SK-N-SH (cell line): ENCODE results near the gene VGLL4. TPM values are rescaled to one million over a fixed set of nuclear protein-coding genes. Genes with fewer than 3 reads are reported as not detected.
A peak's percentile ranks its signal among the peaks of the same experiment; 100 is the strongest.

Experiments used
- CTCF ChIA-PET: fragments of 300-600, 350-600 bp; formaldehyde crosslinking; extraction: SDS; loops from one replicate; lab custom pipeline; 2021; lab: Yijun Ruan, JAX
- POLR2A ChIA-PET: fragments of 350-600 bp; sonication (Branson Sonifier 250); formaldehyde crosslinking; extraction: SDS; loops from one replicate; lab custom pipeline; 2020; ENCODE audit warnings: antibody characterized with exemption, inconsistent platforms; lab: Yijun Ruan, JAX
- DNase-seq: peaks from one replicate; pipeline ENCODE4 v3.0.0; 2012
- H2AFZ ChIP-seq: fragments of 200-600 bp; sonication (generic); 2 replicates; pipeline ENCODE4 v1.8.1; 2016; ENCODE audit warnings: antibody characterized with exemption, mild to moderate bottlenecking, low read depth
- H3F3A ChIP-seq: fragments of 200-600 bp; sonication (generic); replicated peaks from 2 replicates; pipeline ENCODE3; 2016; ENCODE audit warnings: antibody characterized with exemption, mild to moderate bottlenecking; ENCODE audit not compliant: insufficient read depth
- H3K27ac ChIP-seq, 2 experiments: fragments of 200-500 bp in 1 of 2; fragments of 200-600 bp in 1 of 2; sonication (Bioruptor generic) in 1 of 2; sonication (generic), shearing (Covaris generic) in 1 of 2; 2 replicates each; pipeline versions ENCODE4 v1.5.1 to v1.6.1; 2014 to 2016; ENCODE audit warnings: low read depth in 2 of 2, inconsistent platforms in 1 of 2, low read length in 1 of 2, mild to moderate bottlenecking in 1 of 2, mixed read lengths in 1 of 2
- H3K27me3 ChIP-seq: fragments of 200-600 bp; sonication (generic), shearing (Covaris generic); 2 replicates; pipeline ENCODE4 v1.6.1; 2016; ENCODE audit warnings: mixed run types; ENCODE audit not compliant: insufficient read depth
- H3K36me3 ChIP-seq, 2 experiments: fragments of 200-500 bp in 1 of 2; fragments of 200-600 bp in 1 of 2; sonication (Bioruptor generic) in 1 of 2; sonication (generic) in 1 of 2; replicated peaks in 1 of 2; 2 replicates each; pipeline versions ENCODE3 to v1.5.1; 2014 to 2016; ENCODE audit warnings: low read length in 1 of 2, mild to moderate bottlenecking in 1 of 2; ENCODE audit not compliant: insufficient read depth in 2 of 2, control insufficient read depth in 1 of 2
- H3K4me1 ChIP-seq, 2 experiments: fragments of 200-500 bp in 1 of 2; fragments of 200-600 bp in 1 of 2; sonication (Bioruptor generic) in 1 of 2; sonication (generic), shearing (Covaris generic) in 1 of 2; 2 replicates each; pipeline versions ENCODE4 v1.5.1 to v1.6.1; 2014 to 2016; ENCODE audit warnings: low read depth in 1 of 2, low read length in 1 of 2, mixed run types in 1 of 2; ENCODE audit not compliant: insufficient read depth in 2 of 2, control insufficient read depth in 1 of 2
- H3K4me2 ChIP-seq: fragments of 200-600 bp; sonication (generic), shearing (Covaris generic); 2 replicates; pipeline ENCODE4 v1.6.1; 2017; ENCODE audit warnings: mixed run types
- H3K4me3 ChIP-seq, 2 experiments: fragments of 200-500 bp in 1 of 2; fragments of 200-600 bp in 1 of 2; sonication (Bioruptor generic) in 1 of 2; sonication (generic), shearing (Covaris generic) in 1 of 2; 2 replicates each; pipeline versions ENCODE4 v1.5.1 to v1.8.1; 2014 to 2016; ENCODE audit warnings: low read depth in 2 of 2, inconsistent platforms in 1 of 2, low read length in 1 of 2, mild to moderate bottlenecking in 1 of 2, mixed read lengths in 1 of 2, moderate library complexity in 1 of 2
- H3K79me2 ChIP-seq: fragments of 200-600 bp; sonication (generic); 2 replicates; pipeline ENCODE4 v1.8.1; 2017; ENCODE audit warnings: mild to moderate bottlenecking; ENCODE audit not compliant: insufficient read depth
- H3K9ac ChIP-seq: fragments of 200-600 bp; sonication (generic); 2 replicates; pipeline ENCODE4 v1.6.1; 2017; ENCODE audit warnings: mixed run types
- H3K9me2 ChIP-seq: fragments of 200-600 bp; sonication (generic); 2 replicates; pipeline ENCODE4 v1.6.1; 2017; ENCODE audit warnings: mixed run types
- H3K9me3 ChIP-seq: fragments of 200-600 bp; sonication (generic); 2 replicates; pipeline ENCODE4 v1.6.1; 2017; ENCODE audit warnings: mixed run types, mild to moderate bottlenecking, moderate library complexity
- H4K20me1 ChIP-seq: fragments of 200-600 bp; sonication (generic); 2 replicates; pipeline ENCODE4 v1.6.1; 2017; ENCODE audit warnings: mild to moderate bottlenecking, mixed run types; ENCODE audit not compliant: insufficient read depth
- CHD2 ChIP-seq: fragments of 150-350 bp; IDR thresholded peaks from 2 replicates; pipeline ENCODE4 v1.6.1; 2018; ENCODE audit warnings: low read length; ENCODE audit not compliant: partially characterized antibody
- ELF1 ChIP-seq: IDR thresholded peaks from 2 replicates; pipeline ENCODE4 v1.4.0; 2012
- EP300 ChIP-seq, 2 experiments: IDR thresholded peaks; 2 replicates each; pipeline versions ENCODE4 v1.4.0 to v1.6.1; 2012; ENCODE audit warnings: borderline replicate concordance in 1 of 2, low read depth in 1 of 2, low read length in 1 of 2
- EZH2phosphoT487 ChIP-seq: fragments of 200-600 bp; sonication (generic); IDR thresholded peaks from 2 replicates; pipeline ENCODE4 v1.6.1; 2017; ENCODE audit warnings: low read depth, mixed run types, mild to moderate bottlenecking, antibody characterized with exemption, moderate library complexity, borderline replicate concordance
- FOSL2 ChIP-seq: IDR thresholded peaks from 2 replicates; pipeline ENCODE4 v1.4.0; 2012; ENCODE audit warnings: low read depth, mild to moderate bottlenecking, moderate library complexity, borderline replicate concordance
- GABPA ChIP-seq: IDR thresholded peaks from 2 replicates; pipeline ENCODE4 v1.4.0; 2012; ENCODE audit warnings: low read depth, mild to moderate bottlenecking
- GATA2 ChIP-seq: sonication (generic); formaldehyde crosslinking; IDR thresholded peaks from 2 replicates; pipeline ENCODE4 v1.5.0; 2020; ENCODE audit warnings: mild to moderate bottlenecking, missing genetic modification reagents
- JUND ChIP-seq: IDR thresholded peaks from 2 replicates; pipeline ENCODE4 v1.4.0; 2012
- NRF1 ChIP-seq: IDR thresholded peaks from 2 replicates; pipeline ENCODE4 v1.6.1; 2012; ENCODE audit warnings: low read depth, mild to moderate bottlenecking, low read length
- RAD21 ChIP-seq: IDR thresholded peaks from 2 replicates; pipeline ENCODE4 v1.6.1; 2012; ENCODE audit warnings: mild to moderate bottlenecking, low read length
- RCOR1 ChIP-seq: fragments of 150-350 bp; IDR thresholded peaks from 2 replicates; pipeline ENCODE4 v1.6.1; 2017; ENCODE audit warnings: antibody characterized with exemption, low read length
- RFX5 ChIP-seq: IDR thresholded peaks from 2 replicates; pipeline ENCODE4 v1.6.1; 2012; ENCODE audit warnings: mild to moderate bottlenecking, improper control_type of control experiment, low read length
- SIN3A ChIP-seq: IDR thresholded peaks from 2 replicates; pipeline ENCODE4 v1.6.1; 2012; ENCODE audit warnings: low read depth, mild to moderate bottlenecking, low read length, moderate library complexity, borderline replicate concordance
- SMC3 ChIP-seq: IDR thresholded peaks from 2 replicates; pipeline ENCODE4 v1.6.1; 2012; ENCODE audit warnings: low read depth, low read length, improper control_type of control experiment
- TAF1 ChIP-seq: IDR thresholded peaks from 2 replicates; pipeline ENCODE4 v1.6.1; 2012; ENCODE audit warnings: low read depth, mild to moderate bottlenecking, low read length, moderate library complexity, borderline replicate concordance
- TCF12 ChIP-seq: IDR thresholded peaks from 2 replicates; pipeline ENCODE4 v1.4.0; 2012
- TEAD4 ChIP-seq: IDR thresholded peaks from 2 replicates; pipeline ENCODE4 v1.4.0; 2012; ENCODE audit warnings: mild to moderate bottlenecking, borderline replicate concordance; ENCODE audit not compliant: insufficient read depth
- WGBS: methylation state at CpG from one replicate; pipeline ENCODE4 v1.1.6; 2017; ENCODE audit warnings: low lambda C conversion rate; 5-methylcytosine and 5-hydroxymethylcytosine counted together
- polyA plus RNA-seq, 3 experiments: library from polyadenylated mRNA; depleted of rRNA; stranded (reverse); fragments of >200 nt; gene quantifications; 2 replicates each; pipeline ENCODE4 v1.2.3, GENCODE V29; 2012
- TF ChIP-seq, protein P1 (sequence below): fragments of 200-600 bp; sonication (generic); IDR thresholded peaks from 2 replicates; pipeline ENCODE4 v1.6.1; 2017; ENCODE audit warnings: antibody characterized with exemption, mild to moderate bottlenecking, moderate library complexity
- TF ChIP-seq, protein P2 (sequence below): fragments of 150-350 bp; IDR thresholded peaks from 2 replicates; pipeline ENCODE4 v1.6.1; 2017; ENCODE audit warnings: antibody characterized with exemption, low read length, low read depth, borderline replicate concordance
- TF ChIP-seq, protein P3 (sequence below): IDR thresholded peaks from 2 replicates; pipeline ENCODE4 v1.4.0; 2012; ENCODE audit warnings: low read depth, borderline replicate concordance
- TF ChIP-seq, protein P4 (sequence below): IDR thresholded peaks from 2 replicates; pipeline ENCODE4 v1.6.1; 2012; ENCODE audit warnings: mild to moderate bottlenecking, low read depth, low read length, moderate library complexity

The VGLL4 gene
- polyA plus RNA-seq, 1 of the 3 experiments (the other 2 are of a cell fraction): 48.9 TPM

DNA sequence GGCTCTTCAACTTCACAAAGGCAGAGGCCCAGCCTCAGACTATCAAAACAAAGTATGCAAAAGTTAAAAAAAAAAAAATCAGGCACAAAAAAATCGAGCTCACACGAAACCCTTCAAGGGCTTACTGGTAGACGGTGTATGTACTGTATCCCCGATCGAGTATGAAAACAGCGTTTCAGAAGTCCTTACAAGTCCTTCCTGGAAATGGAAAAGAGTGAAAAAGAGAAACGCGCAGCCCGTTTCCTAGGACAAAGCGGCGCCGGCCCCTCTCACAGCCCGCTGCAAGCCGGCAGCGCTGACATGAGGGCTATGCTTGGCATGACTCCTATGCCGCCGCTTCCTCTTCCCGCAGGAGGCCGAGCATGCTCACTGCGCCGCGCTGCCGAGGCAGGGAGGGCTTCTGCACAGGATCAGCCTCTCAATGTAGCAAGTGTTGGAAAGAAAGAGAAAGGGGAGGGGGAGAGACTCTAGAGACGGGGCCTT lies at the start of gene VGLL4 (continued):
- TF ChIP-seq RCOR1 (no peak), TAF1 (peak; percentile 85), EZH2phosphoT487 (no peak), EP300 (IDR thresholded peaks at IDR 0.05; ENCODE audit: borderline replicate concordance in 1 of 2, low read depth in 1 of 2, low read length in 1 of 2) (no peak), TCF12 (peak; percentile 66; the same call in 1 of the 2 replicates), SIN3A (peak; percentile 97), CHD2 (no peak), RAD21 (peak; percentile 52)
- TF ChIP-seq, protein P1, sequence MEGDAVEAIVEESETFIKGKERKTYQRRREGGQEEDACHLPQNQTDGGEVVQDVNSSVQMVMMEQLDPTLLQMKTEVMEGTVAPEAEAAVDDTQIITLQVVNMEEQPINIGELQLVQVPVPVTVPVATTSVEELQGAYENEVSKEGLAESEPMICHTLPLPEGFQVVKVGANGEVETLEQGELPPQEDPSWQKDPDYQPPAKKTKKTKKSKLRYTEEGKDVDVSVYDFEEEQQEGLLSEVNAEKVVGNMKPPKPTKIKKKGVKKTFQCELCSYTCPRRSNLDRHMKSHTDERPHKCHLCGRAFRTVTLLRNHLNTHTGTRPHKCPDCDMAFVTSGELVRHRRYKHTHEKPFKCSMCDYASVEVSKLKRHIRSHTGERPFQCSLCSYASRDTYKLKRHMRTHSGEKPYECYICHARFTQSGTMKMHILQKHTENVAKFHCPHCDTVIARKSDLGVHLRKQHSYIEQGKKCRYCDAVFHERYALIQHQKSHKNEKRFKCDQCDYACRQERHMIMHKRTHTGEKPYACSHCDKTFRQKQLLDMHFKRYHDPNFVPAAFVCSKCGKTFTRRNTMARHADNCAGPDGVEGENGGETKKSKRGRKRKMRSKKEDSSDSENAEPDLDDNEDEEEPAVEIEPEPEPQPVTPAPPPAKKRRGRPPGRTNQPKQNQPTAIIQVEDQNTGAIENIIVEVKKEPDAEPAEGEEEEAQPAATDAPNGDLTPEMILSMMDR: no peak

DNA sequence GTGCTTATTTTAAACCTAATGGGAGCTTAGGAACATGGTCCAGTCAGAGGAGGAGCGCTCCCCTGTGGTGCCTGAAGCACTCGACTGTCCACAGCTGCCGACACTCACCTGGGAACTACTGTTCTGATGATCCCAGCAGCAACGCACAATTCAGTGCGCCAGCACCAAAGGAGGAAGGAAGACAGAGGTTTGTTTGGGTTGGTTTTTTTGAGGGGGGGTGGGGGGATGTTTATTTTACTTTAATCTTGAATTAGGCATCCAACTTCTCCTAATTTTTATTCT lies 48.8 kb upstream of the VGLL4 start:
- H3K79me2 ChIP-seq: peaks cover 18% of the 10 kb centered on the region; the same call in 1 of the 2 replicates
- peaks cover 4% of the 10 kb centered on the region for H3F3A ChIP-seq
- H3K4me3 ChIP-seq: no peak overlapping the region
- ChIA-PET POLR2A (no interaction called here), CTCF (interaction anchor here (1.2 kb wide), 1 partner anchor 9 kb away, joined by 3 read pairs; no protein-coding TSS in a partner anchor)
- H3K9ac ChIP-seq: no peak overlapping the region
- no peaks in the 10 kb centered on the region for H3K9me3 ChIP-seq
- 86% methylated on average over 5 of the region's 5 CpGs for WGBS
- no peak for DNase-seq
- H4K20me1 ChIP-seq: peaks cover 4% of the 10 kb centered on the region; the same call in 1 of the 2 replicates
- no peaks in the 10 kb centered on the region for H3K27me3 ChIP-seq
- no peak overlapping the region for H2AFZ ChIP-seq
- peaks cover 8 to 12% of the 10 kb centered on the region in 2 experiments; a peak in 3 of 4 replicates for H3K4me1 ChIP-seq
- no peaks in the 10 kb centered on the region for H3K9me2 ChIP-seq
- H3K36me3 ChIP-seq: peaks cover 0 to 10% of the 10 kb centered on the region in 2 experiments
- TF ChIP-seq SMC3 (no peak), RAD21 (no peak), GABPA (no peak), ELF1 (no peak), FOSL2 (no peak), NRF1 (no peak), JUND (no peak), RFX5 (no peak), GATA2 (CRISPR knock-in tag) (no peak), TEAD4 (no peak), CHD2 (no peak)
- TF ChIP-seq, protein P2, sequence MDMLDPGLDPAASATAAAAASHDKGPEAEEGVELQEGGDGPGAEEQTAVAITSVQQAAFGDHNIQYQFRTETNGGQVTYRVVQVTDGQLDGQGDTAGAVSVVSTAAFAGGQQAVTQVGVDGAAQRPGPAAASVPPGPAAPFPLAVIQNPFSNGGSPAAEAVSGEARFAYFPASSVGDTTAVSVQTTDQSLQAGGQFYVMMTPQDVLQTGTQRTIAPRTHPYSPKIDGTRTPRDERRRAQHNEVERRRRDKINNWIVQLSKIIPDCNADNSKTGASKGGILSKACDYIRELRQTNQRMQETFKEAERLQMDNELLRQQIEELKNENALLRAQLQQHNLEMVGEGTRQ: no peak
- TF ChIP-seq, protein P1: no peak
- TF ChIP-seq, protein P3, sequence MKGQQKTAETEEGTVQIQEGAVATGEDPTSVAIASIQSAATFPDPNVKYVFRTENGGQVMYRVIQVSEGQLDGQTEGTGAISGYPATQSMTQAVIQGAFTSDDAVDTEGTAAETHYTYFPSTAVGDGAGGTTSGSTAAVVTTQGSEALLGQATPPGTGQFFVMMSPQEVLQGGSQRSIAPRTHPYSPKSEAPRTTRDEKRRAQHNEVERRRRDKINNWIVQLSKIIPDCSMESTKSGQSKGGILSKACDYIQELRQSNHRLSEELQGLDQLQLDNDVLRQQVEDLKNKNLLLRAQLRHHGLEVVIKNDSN: no peak
- TF ChIP-seq, protein P4, sequence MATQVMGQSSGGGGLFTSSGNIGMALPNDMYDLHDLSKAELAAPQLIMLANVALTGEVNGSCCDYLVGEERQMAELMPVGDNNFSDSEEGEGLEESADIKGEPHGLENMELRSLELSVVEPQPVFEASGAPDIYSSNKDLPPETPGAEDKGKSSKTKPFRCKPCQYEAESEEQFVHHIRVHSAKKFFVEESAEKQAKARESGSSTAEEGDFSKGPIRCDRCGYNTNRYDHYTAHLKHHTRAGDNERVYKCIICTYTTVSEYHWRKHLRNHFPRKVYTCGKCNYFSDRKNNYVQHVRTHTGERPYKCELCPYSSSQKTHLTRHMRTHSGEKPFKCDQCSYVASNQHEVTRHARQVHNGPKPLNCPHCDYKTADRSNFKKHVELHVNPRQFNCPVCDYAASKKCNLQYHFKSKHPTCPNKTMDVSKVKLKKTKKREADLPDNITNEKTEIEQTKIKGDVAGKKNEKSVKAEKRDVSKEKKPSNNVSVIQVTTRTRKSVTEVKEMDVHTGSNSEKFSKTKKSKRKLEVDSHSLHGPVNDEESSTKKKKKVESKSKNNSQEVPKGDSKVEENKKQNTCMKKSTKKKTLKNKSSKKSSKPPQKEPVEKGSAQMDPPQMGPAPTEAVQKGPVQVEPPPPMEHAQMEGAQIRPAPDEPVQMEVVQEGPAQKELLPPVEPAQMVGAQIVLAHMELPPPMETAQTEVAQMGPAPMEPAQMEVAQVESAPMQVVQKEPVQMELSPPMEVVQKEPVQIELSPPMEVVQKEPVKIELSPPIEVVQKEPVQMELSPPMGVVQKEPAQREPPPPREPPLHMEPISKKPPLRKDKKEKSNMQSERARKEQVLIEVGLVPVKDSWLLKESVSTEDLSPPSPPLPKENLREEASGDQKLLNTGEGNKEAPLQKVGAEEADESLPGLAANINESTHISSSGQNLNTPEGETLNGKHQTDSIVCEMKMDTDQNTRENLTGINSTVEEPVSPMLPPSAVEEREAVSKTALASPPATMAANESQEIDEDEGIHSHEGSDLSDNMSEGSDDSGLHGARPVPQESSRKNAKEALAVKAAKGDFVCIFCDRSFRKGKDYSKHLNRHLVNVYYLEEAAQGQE: no peak
- H3K27ac ChIP-seq: no peak overlapping the region
- H3K4me2 ChIP-seq: no peak overlapping the region
